Erythroblast (primary cell): Measurements from ENCODE around the gene LRRC73.

Experiments used
- GATA1 ChIP-seq: IDR thresholded peaks from 2 replicates; pipeline ENCODE4 v1.6.1; 2011; ENCODE audit warnings: low read depth, mild to moderate bottlenecking, control low read depth, low read length, moderate library complexity
- POLR2A ChIP-seq: IDR thresholded peaks from 2 replicates; pipeline ENCODE4 v1.6.1; 2011; ENCODE audit warnings: mild to moderate bottlenecking, low read length

GRCh38 chr6:43488667-43489276 is 21.4 kb downstream of the LRRC73 start:
- TF ChIP-seq POLR2A (no peak), GATA1 (no peak)
